ENCODE data around the gene HOXC10.

Gene HOXC10

DNA sequence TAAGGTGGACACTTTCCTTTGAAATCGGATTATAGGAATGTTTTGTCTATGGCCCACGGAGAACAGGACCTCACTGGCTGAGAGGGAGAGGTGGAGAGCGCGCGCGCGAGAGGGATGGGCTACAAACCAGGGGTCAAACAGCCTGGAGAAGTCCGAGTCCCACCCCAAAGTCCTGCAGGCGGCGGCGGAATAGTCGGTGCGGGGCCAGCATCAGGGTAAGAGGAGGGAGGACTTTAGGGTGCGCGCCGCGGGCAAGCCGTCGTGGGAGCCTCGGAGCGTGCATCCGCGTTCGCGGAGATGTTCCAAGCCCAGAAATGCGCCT, 20.5 kb downstream of the HOXC10 start:
- no peaks in the 10 kb centered on the region for H3K36me3 ChIP-seq (ENCODE audit: insufficient read depth, low read length)
- no peak overlapping the region for H3K4me2 ChIP-seq (ENCODE audit: low read depth, low read length, poor library complexity, severe bottlenecking)
- no peak for TF ChIP-seq EZH2phosphoT487 (IDR thresholded peaks at IDR 0.05; ENCODE audit: borderline replicate concordance)
- TF ChIP-seq CTCF (conservative IDR thresholded peaks at IDR 0.05; ENCODE audit: low read length): no peak
- no peak overlapping the region for H2AFZ ChIP-seq (ENCODE audit: low read length)
- no peak overlapping the region for H3K4me3 ChIP-seq (ENCODE audit: low read length, poor library complexity, severe bottlenecking)
- H3K9me2 ChIP-seq (replicated peaks; ENCODE audit: low read depth, low read length): no peaks in the 10 kb centered on the region
- H3F3A ChIP-seq (ENCODE audit: low read depth): no peaks in the 10 kb centered on the region
- no peaks in the 10 kb centered on the region for H4K20me1 ChIP-seq (ENCODE audit: insufficient read depth, low read length, poor library complexity, severe bottlenecking)
- no peaks in the 10 kb centered on the region for H3K9me3 ChIP-seq (ENCODE audit: insufficient read depth, low read depth, low read length)
- H3K4me1 ChIP-seq (ENCODE audit: insufficient read depth, low read length, poor library complexity, severe bottlenecking): peaks cover 4% of the 10 kb centered on the region
- H3K79me2 ChIP-seq (ENCODE audit: insufficient read depth, low read length): no peaks in the 10 kb centered on the region
- no peak overlapping the region for H3K9ac ChIP-seq (ENCODE audit: low read depth, low read length, poor library complexity, severe bottlenecking)
- no peaks in the 10 kb centered on the region for H3K27me3 ChIP-seq (ENCODE audit: insufficient read depth, low read length, poor library complexity, severe bottlenecking)

- H3K4me3 ChIP-seq (ENCODE audit: low read length, poor library complexity, severe bottlenecking): no peak overlapping the region
- no peaks in the 10 kb centered on the region for H4K20me1 ChIP-seq (ENCODE audit: insufficient read depth, low read length, poor library complexity, severe bottlenecking)
- peak; percentile 93 for TF ChIP-seq CTCF (conservative IDR thresholded peaks at IDR 0.05; ENCODE audit: low read length)
- no peak for TF ChIP-seq EZH2phosphoT487 (IDR thresholded peaks at IDR 0.05; ENCODE audit: borderline replicate concordance)
- no peaks in the 10 kb centered on the region for H3F3A ChIP-seq (ENCODE audit: low read depth)
- H3K9ac ChIP-seq (ENCODE audit: low read depth, low read length, poor library complexity, severe bottlenecking): no peak overlapping the region
- peak overlapping the region; percentile 43 for H3K4me2 ChIP-seq (ENCODE audit: low read depth, low read length, poor library complexity, severe bottlenecking)
- H2AFZ ChIP-seq (ENCODE audit: low read length): no peak overlapping the region
- H3K4me1 ChIP-seq (ENCODE audit: insufficient read depth, low read length, poor library complexity, severe bottlenecking): peaks cover 9% of the 10 kb centered on the region
- H3K9me2 ChIP-seq (replicated peaks; ENCODE audit: low read depth, low read length): no peaks in the 10 kb centered on the region
- no peaks in the 10 kb centered on the region for H3K36me3 ChIP-seq (ENCODE audit: insufficient read depth, low read length)
- H3K79me2 ChIP-seq (ENCODE audit: insufficient read depth, low read length): no peaks in the 10 kb centered on the region
- no peaks in the 10 kb centered on the region for H3K9me3 ChIP-seq (ENCODE audit: insufficient read depth, low read depth, low read length)
- H3K27me3 ChIP-seq (ENCODE audit: insufficient read depth, low read length, poor library complexity, severe bottlenecking): no peaks in the 10 kb centered on the region
Measured at GRCh38 chr12:54005853-54006558, 21.1 kb downstream of the HOXC10 start.

DNA sequence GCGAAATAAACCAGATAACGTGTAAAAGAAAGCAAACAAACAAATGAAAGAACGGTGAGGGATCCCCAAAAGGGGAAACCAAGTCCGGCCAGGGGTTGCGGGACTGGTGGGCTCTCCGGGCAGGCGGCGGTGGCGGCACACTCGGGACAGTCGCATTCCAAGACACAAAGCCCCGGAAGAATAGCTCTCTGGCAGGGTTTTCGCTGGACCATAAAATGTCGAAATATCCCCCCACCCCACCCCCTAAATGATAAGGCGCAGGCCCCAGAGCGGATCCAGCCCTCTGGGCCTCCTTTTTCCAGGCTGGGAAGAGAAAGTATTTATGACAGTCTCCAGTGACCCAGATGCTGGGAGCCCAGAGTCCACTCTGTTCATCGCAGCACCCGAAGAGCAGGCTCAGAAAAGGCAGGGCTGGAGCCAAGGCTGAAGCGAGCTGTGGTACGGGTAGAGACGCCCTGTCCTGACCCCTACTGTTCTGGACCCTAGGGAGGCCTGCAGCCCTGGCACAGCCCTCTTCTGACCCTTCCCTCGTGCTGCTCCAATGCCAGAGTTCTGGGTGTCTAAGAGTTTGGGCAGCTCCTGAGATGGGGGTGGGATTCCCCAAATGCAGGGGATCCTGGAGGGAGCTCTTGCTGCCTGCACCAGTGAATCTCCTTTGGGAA, 21.7 kb downstream of the HOXC10 start:
- Histone ChIP-seq H3K4me1 (ENCODE audit: insufficient read depth, low read length, poor library complexity, severe bottlenecking) (peaks cover 16% of the 10 kb centered on the region), H3K4me3 (ENCODE audit: low read length, poor library complexity, severe bottlenecking) (no peak overlapping the region), H3K27me3 (ENCODE audit: insufficient read depth, low read length, poor library complexity, severe bottlenecking) (no peaks in the 10 kb centered on the region), H3K36me3 (ENCODE audit: insufficient read depth, low read length) (no peaks in the 10 kb centered on the region), H3K9ac (ENCODE audit: low read depth, low read length, poor library complexity, severe bottlenecking) (no peak overlapping the region), H3K79me2 (ENCODE audit: insufficient read depth, low read length) (no peaks in the 10 kb centered on the region), H3K9me2 (replicated peaks; ENCODE audit: low read depth, low read length) (no peaks in the 10 kb centered on the region), H3F3A (ENCODE audit: low read depth) (no peaks in the 10 kb centered on the region), H3K9me3 (ENCODE audit: insufficient read depth, low read depth, low read length) (no peaks in the 10 kb centered on the region), H2AFZ (ENCODE audit: low read length) (no peak overlapping the region), H4K20me1 (ENCODE audit: insufficient read depth, low read length, poor library complexity, severe bottlenecking) (no peaks in the 10 kb centered on the region), H3K4me2 (ENCODE audit: low read depth, low read length, poor library complexity, severe bottlenecking) (peak overlapping the region; percentile 43)
- TF ChIP-seq EZH2phosphoT487 (IDR thresholded peaks at IDR 0.05; ENCODE audit: borderline replicate concordance) (no peak), CTCF (conservative IDR thresholded peaks at IDR 0.05; ENCODE audit: low read length) (no peak)

All from Loucy (cell line).